HG02885 (cell line): ENCODE results near the gene FBLIM1.

Source experiments
- ATAC-seq: cut with Tn5 transposase; IDR thresholded peaks from one replicate; pipeline ENCODE4 v1.9.1; 2021; ENCODE audit warnings: mild to moderate bottlenecking; ENCODE audit not compliant: unreplicated experiment, poor library complexity

FBLIM1 gene

GRCh38 chr1:15758343-15758931, at the start of gene FBLIM1:
FBLIM1 (plus strand) TSS chr1:15758795; CDS start chr1:15764984, 6,189 bp downstream.
- no peak for ATAC-seq

GRCh38 chr1:15709226-15709625, 49.4 kb upstream of the FBLIM1 start:
- ATAC-seq, result no peak

GRCh38 chr1:15712168-15712567, 46.4 kb upstream of the FBLIM1 start:
- no peak for ATAC-seq

GRCh38 chr1:15714406-15715136, 44.0 kb upstream of the FBLIM1 start:
- no peak for ATAC-seq

- no peak for ATAC-seq
These were observed 41.0 kb upstream of the FBLIM1 start for GRCh38 chr1:15717418-15718125.

- ATAC-seq, result no peak
These were observed 40.4 kb upstream of the FBLIM1 start for GRCh38 chr1:15718199-15718601.

- ATAC-seq, result no peak
These were observed 39.0 kb upstream of the FBLIM1 start for GRCh38 chr1:15719381-15720120.

- ATAC-seq, result no peak
These were observed 37.7 kb upstream of the FBLIM1 start for GRCh38 chr1:15720861-15721260.

- ATAC-seq, result no peak
These were observed 36.2 kb upstream of the FBLIM1 start for GRCh38 chr1:15722411-15722810.

- ATAC-seq, result no peak
These were observed 35.6 kb upstream of the FBLIM1 start for GRCh38 chr1:15722836-15723532.

GRCh38 chr1:15723631-15724246, 34.9 kb upstream of the FBLIM1 start:
- ATAC-seq, result no peak

- ATAC-seq, result no peak
These were observed 33.4 kb upstream of the FBLIM1 start for GRCh38 chr1:15724949-15725880.

GRCh38 chr1:15726508-15726907, 32.1 kb upstream of the FBLIM1 start:
- ATAC-seq, result no peak

GRCh38 chr1:15727021-15727420, 31.6 kb upstream of the FBLIM1 start:
- ATAC-seq, result no peak

- no peak for ATAC-seq
These were observed 31.2 kb upstream of the FBLIM1 start for GRCh38 chr1:15727424-15727823.

- ATAC-seq, result no peak
These were observed 30.6 kb upstream of the FBLIM1 start for GRCh38 chr1:15727866-15728534.

- ATAC-seq, result no peak
These were observed 29.5 kb upstream of the FBLIM1 start for GRCh38 chr1:15728937-15729657.

- no peak for ATAC-seq
These were observed 28.2 kb upstream of the FBLIM1 start for GRCh38 chr1:15730423-15730822.
